ENCODE data around the gene INPP5B.
"Not testable (repeated sequence)": the region's sequence is repeated elsewhere in the genome, so short reads cannot be mapped to it uniquely, and the experiment has no call there.

INPP5B gene

GRCh38 chr1:37906591-37906990 is 40.3 kb downstream of the INPP5B start:
- not testable (repeated sequence) for H3K4me1 ChIP-seq (ENCODE audit: control insufficient read depth, insufficient read depth, low read length); H3K9me3 ChIP-seq (ENCODE audit: control insufficient read depth, insufficient read depth, low read length); H3K36me3 ChIP-seq (ENCODE audit: control insufficient read depth, insufficient read depth, low read length); H3K4me3 ChIP-seq (ENCODE audit: low read depth, low read length); H3K9ac ChIP-seq (ENCODE audit: low read depth, low read length); H3K27me3 ChIP-seq (ENCODE audit: control insufficient read depth, insufficient read depth, low read length)

GRCh38 chr1:37905727-37906126 is 41.1 kb downstream of the INPP5B start:
- no peak overlapping the region for H3K9ac ChIP-seq (ENCODE audit: low read depth, low read length)

GRCh38 chr1:37903921-37904320 is 42.9 kb downstream of the INPP5B start:
- H3K4me3 ChIP-seq (ENCODE audit: low read depth, low read length); H3K9me3 ChIP-seq (ENCODE audit: control insufficient read depth, insufficient read depth, low read length); H3K4me1 ChIP-seq (ENCODE audit: control insufficient read depth, insufficient read depth, low read length); H3K36me3 ChIP-seq (ENCODE audit: control insufficient read depth, insufficient read depth, low read length); H3K27me3 ChIP-seq (ENCODE audit: control insufficient read depth, insufficient read depth, low read length); H3K9ac ChIP-seq (ENCODE audit: low read depth, low read length): not testable (repeated sequence)

More at GRCh38 chr1:37905727-37906126, 41.1 kb downstream of the INPP5B start:
- Histone ChIP-seq H3K27me3 (ENCODE audit: control insufficient read depth, insufficient read depth, low read length) (no peaks in the 10 kb centered on the region), H3K4me3 (ENCODE audit: low read depth, low read length) (no peak overlapping the region), H3K36me3 (ENCODE audit: control insufficient read depth, insufficient read depth, low read length) (no peaks in the 10 kb centered on the region), H3K4me1 (ENCODE audit: control insufficient read depth, insufficient read depth, low read length) (no peaks in the 10 kb centered on the region), H3K9me3 (ENCODE audit: control insufficient read depth, insufficient read depth, low read length) (peaks cover 7% of the 10 kb centered on the region)

GRCh38 chr1:37902983-37903382 is 43.9 kb downstream of the INPP5B start:
- Histone ChIP-seq H3K36me3 (ENCODE audit: control insufficient read depth, insufficient read depth, low read length) (no peaks in the 10 kb centered on the region), H3K4me1 (ENCODE audit: control insufficient read depth, insufficient read depth, low read length) (no peaks in the 10 kb centered on the region), H3K27me3 (ENCODE audit: control insufficient read depth, insufficient read depth, low read length) (no peaks in the 10 kb centered on the region), H3K9me3 (ENCODE audit: control insufficient read depth, insufficient read depth, low read length) (peaks cover 7% of the 10 kb centered on the region), H3K9ac (ENCODE audit: low read depth, low read length) (no peak overlapping the region), H3K4me3 (ENCODE audit: low read depth, low read length) (no peak overlapping the region)

GRCh38 chr1:37901893-37902225 is 45.0 kb downstream of the INPP5B start:
- no peak overlapping the region for H3K9ac ChIP-seq (ENCODE audit: low read depth, low read length)
- no peaks in the 10 kb centered on the region for H3K27me3 ChIP-seq (ENCODE audit: control insufficient read depth, insufficient read depth, low read length)
- no peaks in the 10 kb centered on the region for H3K4me1 ChIP-seq (ENCODE audit: control insufficient read depth, insufficient read depth, low read length)
- no peak overlapping the region for H3K4me3 ChIP-seq (ENCODE audit: low read depth, low read length)
- H3K36me3 ChIP-seq (ENCODE audit: control insufficient read depth, insufficient read depth, low read length): no peaks in the 10 kb centered on the region
- H3K9me3 ChIP-seq (ENCODE audit: control insufficient read depth, insufficient read depth, low read length): peaks cover 7% of the 10 kb centered on the region

- Histone ChIP-seq H3K9me3 (ENCODE audit: control insufficient read depth, insufficient read depth, low read length) (peaks cover 7% of the 10 kb centered on the region), H3K4me3 (ENCODE audit: low read depth, low read length) (no peak overlapping the region), H3K27me3 (ENCODE audit: control insufficient read depth, insufficient read depth, low read length) (no peaks in the 10 kb centered on the region), H3K4me1 (ENCODE audit: control insufficient read depth, insufficient read depth, low read length) (no peaks in the 10 kb centered on the region), H3K36me3 (ENCODE audit: control insufficient read depth, insufficient read depth, low read length) (no peaks in the 10 kb centered on the region), H3K9ac (ENCODE audit: low read depth, low read length) (no peak overlapping the region)
Observed at GRCh38 chr1:37901191-37901892, 45.5 kb downstream of the INPP5B start.

- not testable (repeated sequence) for H3K9ac ChIP-seq (ENCODE audit: low read depth, low read length); H3K4me1 ChIP-seq (ENCODE audit: control insufficient read depth, insufficient read depth, low read length); H3K9me3 ChIP-seq (ENCODE audit: control insufficient read depth, insufficient read depth, low read length); H3K27me3 ChIP-seq (ENCODE audit: control insufficient read depth, insufficient read depth, low read length); H3K36me3 ChIP-seq (ENCODE audit: control insufficient read depth, insufficient read depth, low read length); H3K4me3 ChIP-seq (ENCODE audit: low read depth, low read length)
Observed at GRCh38 chr1:37897563-37897962, 49.3 kb downstream of the INPP5B start.

GRCh38 chr1:37893673-37894072 is 53.2 kb downstream of the INPP5B start:
- H3K9me3 ChIP-seq (ENCODE audit: control insufficient read depth, insufficient read depth, low read length): no peaks in the 10 kb centered on the region
- no peak overlapping the region for H3K4me3 ChIP-seq (ENCODE audit: low read depth, low read length)
- H3K9ac ChIP-seq (ENCODE audit: low read depth, low read length): no peak overlapping the region
- H3K27me3 ChIP-seq (ENCODE audit: control insufficient read depth, insufficient read depth, low read length): no peaks in the 10 kb centered on the region
- H3K4me1 ChIP-seq (ENCODE audit: control insufficient read depth, insufficient read depth, low read length): no peaks in the 10 kb centered on the region
- H3K36me3 ChIP-seq (ENCODE audit: control insufficient read depth, insufficient read depth, low read length): no peaks in the 10 kb centered on the region

GRCh38 chr1:37892151-37893047 is 54.5 kb downstream of the INPP5B start:
- H3K36me3 ChIP-seq (ENCODE audit: control insufficient read depth, insufficient read depth, low read length): no peaks in the 10 kb centered on the region
- H3K27me3 ChIP-seq (ENCODE audit: control insufficient read depth, insufficient read depth, low read length): no peaks in the 10 kb centered on the region
- no peak overlapping the region for H3K4me3 ChIP-seq (ENCODE audit: low read depth, low read length)
- H3K9me3 ChIP-seq (ENCODE audit: control insufficient read depth, insufficient read depth, low read length): no peaks in the 10 kb centered on the region
- H3K4me1 ChIP-seq (ENCODE audit: control insufficient read depth, insufficient read depth, low read length): no peaks in the 10 kb centered on the region
- no peak overlapping the region for H3K9ac ChIP-seq (ENCODE audit: low read depth, low read length)

- Histone ChIP-seq H3K4me3 (ENCODE audit: low read depth, low read length) (no peak overlapping the region), H3K9me3 (ENCODE audit: control insufficient read depth, insufficient read depth, low read length) (no peaks in the 10 kb centered on the region), H3K9ac (ENCODE audit: low read depth, low read length) (no peak overlapping the region), H3K27me3 (ENCODE audit: control insufficient read depth, insufficient read depth, low read length) (no peaks in the 10 kb centered on the region), H3K36me3 (ENCODE audit: control insufficient read depth, insufficient read depth, low read length) (peaks cover 10% of the 10 kb centered on the region), H3K4me1 (ENCODE audit: control insufficient read depth, insufficient read depth, low read length) (no peaks in the 10 kb centered on the region)
Observed at GRCh38 chr1:37890378-37891014, 56.4 kb downstream of the INPP5B start.

- no peak overlapping the region for H3K4me3 ChIP-seq (ENCODE audit: low read depth, low read length)
- H3K36me3 ChIP-seq (ENCODE audit: control insufficient read depth, insufficient read depth, low read length): peaks cover 14% of the 10 kb centered on the region
- H3K27me3 ChIP-seq (ENCODE audit: control insufficient read depth, insufficient read depth, low read length): no peaks in the 10 kb centered on the region
- no peaks in the 10 kb centered on the region for H3K4me1 ChIP-seq (ENCODE audit: control insufficient read depth, insufficient read depth, low read length)
- H3K9me3 ChIP-seq (ENCODE audit: control insufficient read depth, insufficient read depth, low read length): no peaks in the 10 kb centered on the region
- H3K9ac ChIP-seq (ENCODE audit: low read depth, low read length): no peak overlapping the region
Observed at GRCh38 chr1:37888022-37888700, 58.7 kb downstream of the INPP5B start.
